HFF-Myc (cell line): Measurements from ENCODE around the gene SOCS3.

Experiments used
- DNase-seq: peaks from one replicate; pipeline ENCODE4 v3.0.0-alpha.2; 2011; ENCODE audit warnings: low read depth; ENCODE audit errors: extremely low read depth
- H3K4me3 ChIP-seq: replicated peaks from 2 replicates; pipeline ENCODE4 v1.5.1; 2011; ENCODE audit warnings: low read depth, mild to moderate bottlenecking, control low read depth, low read length
- CTCF ChIP-seq: IDR thresholded peaks from 2 replicates; pipeline ENCODE4 v1.5.1; 2012; ENCODE audit warnings: mild to moderate bottlenecking, low read depth, low read length, control low read depth; ENCODE audit errors: missing control alignments

SOCS3 gene

GRCh38 chr17:78397681-78398101 lies 37.8 kb upstream of the SOCS3 start:
- no peak for TF ChIP-seq CTCF
- DNase-seq = no peak
- H3K4me3 ChIP-seq = no peak overlapping the region

- no peak for TF ChIP-seq CTCF
- H3K4me3 ChIP-seq = no peak overlapping the region
- no peak for DNase-seq
Observed at GRCh38 chr17:78396441-78397337, 36.8 kb upstream of the SOCS3 start.

- DNase-seq = no peak
- no peak for TF ChIP-seq CTCF
Observed at GRCh38 chr17:78395155-78395554, 35.3 kb upstream of the SOCS3 start.

GRCh38 chr17:78394209-78394608 lies 34.3 kb upstream of the SOCS3 start:
- no peak for DNase-seq
- no peak for TF ChIP-seq CTCF

More at GRCh38 chr17:78395155-78395554, 35.3 kb upstream of the SOCS3 start:
- no peak overlapping the region for H3K4me3 ChIP-seq

GRCh38 chr17:78393575-78393974 lies 33.7 kb upstream of the SOCS3 start:
- no peak for TF ChIP-seq CTCF
- DNase-seq = no peak

More at GRCh38 chr17:78394209-78394608, 34.3 kb upstream of the SOCS3 start:
- no peak overlapping the region for H3K4me3 ChIP-seq

GRCh38 chr17:78392295-78392694 lies 32.4 kb upstream of the SOCS3 start:
- TF ChIP-seq CTCF = no peak
- DNase-seq = no peak
- H3K4me3 ChIP-seq = no peak overlapping the region

More at GRCh38 chr17:78393575-78393974, 33.7 kb upstream of the SOCS3 start:
- H3K4me3 ChIP-seq = no peak overlapping the region

GRCh38 chr17:78391843-78392242 lies 32.0 kb upstream of the SOCS3 start:
- no peak for TF ChIP-seq CTCF
- DNase-seq = no peak
- H3K4me3 ChIP-seq = no peak overlapping the region
